ENCODE results near the gene MGARP. TPM values are rescaled to one million over a fixed set of nuclear protein-coding genes. Genes with fewer than 3 reads are reported as not detected.

Gene MGARP
- total RNA-seq, 1 experiment from 2014 or later, result not detected

- intact Hi-C loops (cut with micrococcal nuclease; ENCODE audit: unreplicated experiment), result no loop called here
- Mint-ChIP-seq H3K27ac (ENCODE audit: unreplicated experiment) (no peak overlapping the region), H3K4me1 (ENCODE audit: low read depth, unreplicated experiment) (peaks cover 12% of the 10 kb centered on the region), H3K4me3 (ENCODE audit: low read depth, unreplicated experiment) (no peak overlapping the region), H3K36me3 (ENCODE audit: insufficient read depth, unreplicated experiment) (no peaks in the 10 kb centered on the region), H3K9me3 (ENCODE audit: low read depth, unreplicated experiment) (no peaks in the 10 kb centered on the region), H3K27me3 (ENCODE audit: unreplicated experiment) (no peaks in the 10 kb centered on the region)
- CTCF ChIA-PET, result no interaction called here
- BruUV-seq (replicated peaks), result no TSS peak
- DNase-seq, result no peak
- TF ChIP-seq CTCF (IDR thresholded peaks at IDR 0.05; ENCODE audit: unreplicated experiment), result no peak
Observed at GRCh38 chr4:139247241-139247640, 32.8 kb downstream of the MGARP start.

- Mint-ChIP-seq H3K9me3 (ENCODE audit: low read depth, unreplicated experiment) (no peaks in the 10 kb centered on the region), H3K36me3 (ENCODE audit: insufficient read depth, unreplicated experiment) (no peaks in the 10 kb centered on the region), H3K4me3 (ENCODE audit: low read depth, unreplicated experiment) (no peak overlapping the region), H3K4me1 (ENCODE audit: low read depth, unreplicated experiment) (peaks cover 15% of the 10 kb centered on the region), H3K27ac (ENCODE audit: unreplicated experiment) (no peak overlapping the region), H3K27me3 (ENCODE audit: unreplicated experiment) (no peaks in the 10 kb centered on the region)
- DNase-seq, result no peak
- TF ChIP-seq CTCF (IDR thresholded peaks at IDR 0.05; ENCODE audit: unreplicated experiment), result no peak
- BruUV-seq (replicated peaks), result no TSS peak
- CTCF ChIA-PET, result no interaction called here
- intact Hi-C loops (cut with micrococcal nuclease; ENCODE audit: unreplicated experiment), result no loop called here
Observed at GRCh38 chr4:139246166-139246565, 33.9 kb downstream of the MGARP start.

GRCh38 chr4:139245590-139245989 lies 34.4 kb downstream of the MGARP start:
- H3K9me3 Mint-ChIP-seq (ENCODE audit: low read depth, unreplicated experiment), result no peaks in the 10 kb centered on the region
- H3K4me1 Mint-ChIP-seq (ENCODE audit: low read depth, unreplicated experiment), result peaks cover 15% of the 10 kb centered on the region
- BruUV-seq (replicated peaks), result no TSS peak
- intact Hi-C loops (cut with micrococcal nuclease; ENCODE audit: unreplicated experiment), result no loop called here
- CTCF ChIA-PET, result no interaction called here
- H3K4me3 Mint-ChIP-seq (ENCODE audit: low read depth, unreplicated experiment), result no peak overlapping the region
- no peak overlapping the region for H3K27ac Mint-ChIP-seq (ENCODE audit: unreplicated experiment)
- no peaks in the 10 kb centered on the region for H3K27me3 Mint-ChIP-seq (ENCODE audit: unreplicated experiment)
- no peak for DNase-seq
- no peaks in the 10 kb centered on the region for H3K36me3 Mint-ChIP-seq (ENCODE audit: insufficient read depth, unreplicated experiment)
- TF ChIP-seq CTCF (IDR thresholded peaks at IDR 0.05; ENCODE audit: unreplicated experiment), result no peak

- no peak overlapping the region for H3K27ac Mint-ChIP-seq (ENCODE audit: unreplicated experiment)
Observed at GRCh38 chr4:139243448-139244365, 36.3 kb downstream of the MGARP start.

More at GRCh38 chr4:139243448-139244365, 36.3 kb downstream of the MGARP start:
- intact Hi-C loops (cut with micrococcal nuclease; ENCODE audit: unreplicated experiment), result no loop called here
- DNase-seq, result no peak
- peaks cover 15% of the 10 kb centered on the region for H3K4me1 Mint-ChIP-seq (ENCODE audit: low read depth, unreplicated experiment)
- no peaks in the 10 kb centered on the region for H3K9me3 Mint-ChIP-seq (ENCODE audit: low read depth, unreplicated experiment)
- no peak for TF ChIP-seq CTCF (IDR thresholded peaks at IDR 0.05; ENCODE audit: unreplicated experiment)
- CTCF ChIA-PET, result interaction anchor here (0.6 kb wide), 1 partner anchor 12 kb away, joined by 3 read pairs; no protein-coding TSS in a partner anchor
- H3K36me3 Mint-ChIP-seq (ENCODE audit: insufficient read depth, unreplicated experiment), result no peaks in the 10 kb centered on the region
- no peak overlapping the region for H3K4me3 Mint-ChIP-seq (ENCODE audit: low read depth, unreplicated experiment)
- no TSS peak for BruUV-seq (replicated peaks)
- H3K27me3 Mint-ChIP-seq (ENCODE audit: unreplicated experiment), result no peaks in the 10 kb centered on the region

Data from Calu3 (cell line).